H1 (cell line): Measurements from ENCODE around the gene PLXNA4.
"Not testable (repeated sequence)": the region's sequence is repeated elsewhere in the genome, so short reads cannot be mapped to it uniquely, and the experiment has no call there.

Experiments used
- BACH1 ChIP-seq: IDR thresholded peaks from 2 replicates; pipeline ENCODE4 v1.6.1; 2012; ENCODE audit warnings: low read length, improper control_type of control experiment
- CEBPB ChIP-seq: IDR thresholded peaks from 2 replicates; pipeline ENCODE4 v1.6.1; 2012; ENCODE audit warnings: low read depth, low read length
- CTCF ChIP-seq, 3 experiments: IDR thresholded peaks; 1 replicate in 2 of 3; 2 replicates in 1 of 3; pipeline versions ENCODE4 v1.5.1 to v1.6.1; 2011; ENCODE audit warnings: low read length in 3 of 3, mild to moderate bottlenecking in 3 of 3, inconsistent platforms in 2 of 3, low read depth in 1 of 3, moderate library complexity in 1 of 3; ENCODE audit not compliant: insufficient read depth in 1 of 3; ENCODE audit errors: control extremely low read depth in 1 of 3
- EP300 ChIP-seq, 2 experiments: IDR thresholded peaks; 1 replicate in 1 of 2; 2 replicates in 1 of 2; pipeline ENCODE4 v1.6.1; 2011 to 2012; ENCODE audit warnings: low read depth in 2 of 2, low read length in 2 of 2, mild to moderate bottlenecking in 2 of 2, borderline replicate concordance in 1 of 2, inconsistent platforms in 1 of 2, moderate library complexity in 1 of 2
- GTF2F1 ChIP-seq: IDR thresholded peaks from 2 replicates; pipeline ENCODE4 v1.6.1; 2012; ENCODE audit warnings: low read depth, low read length, improper control_type of control experiment, borderline replicate concordance
- HDAC2 ChIP-seq, 2 experiments: fragments of 300-600 bp in 1 of 2; sonication (generic) in 1 of 2; IDR thresholded peaks; 2 replicates each; pipeline ENCODE4 v1.6.1; 2011 to 2012; ENCODE audit warnings: low read depth in 2 of 2, low read length in 2 of 2, mild to moderate bottlenecking in 2 of 2, moderate library complexity in 2 of 2, borderline replicate concordance in 1 of 2, inconsistent platforms in 1 of 2
- POLR2A ChIP-seq, 2 experiments: IDR thresholded peaks; 1 replicate in 1 of 2; 2 replicates in 1 of 2; pipeline ENCODE4 v1.6.1; 2011; ENCODE audit warnings: low read depth in 2 of 2, low read length in 2 of 2, mild to moderate bottlenecking in 2 of 2; ENCODE audit errors: control extremely low read depth in 1 of 2
- POLR2AphosphoS5 ChIP-seq: IDR thresholded peaks from 2 replicates; pipeline ENCODE4 v1.6.1; 2011; ENCODE audit warnings: low read depth, low read length
- RNF2 ChIP-seq: fragments of 200-900, 300-1000 bp; sonication (generic); IDR thresholded peaks from 2 replicates; pipeline ENCODE4 v1.7.1; 2016; ENCODE audit warnings: borderline replicate concordance, low read depth, mild to moderate bottlenecking, antibody characterized with exemption, low read length; ENCODE audit not compliant: poor library complexity, severe bottlenecking; ENCODE audit errors: missing control alignments
- SRF ChIP-seq: IDR thresholded peaks from 2 replicates; pipeline ENCODE4 v1.6.1; 2011; ENCODE audit warnings: mild to moderate bottlenecking, low read depth, low read length, moderate library complexity

GRCh38 chr7:132165695-132166094, 410.6 kb downstream of the PLXNA4 start:
- not testable (repeated sequence) for TF ChIP-seq CTCF (IDR thresholded peaks at IDR 0.05; ENCODE audit: control extremely low read depth in 1 of 3, insufficient read depth in 1 of 3, low read depth in 1 of 3, low read length in 3 of 3); EP300 (IDR thresholded peaks at IDR 0.05; ENCODE audit: borderline replicate concordance in 1 of 2, low read depth in 2 of 2, low read length in 2 of 2); POLR2AphosphoS5; HDAC2 (IDR thresholded peaks at IDR 0.05; ENCODE audit: borderline replicate concordance in 1 of 2, low read depth in 2 of 2, low read length in 2 of 2); RNF2; CEBPB; POLR2A (IDR thresholded peaks at IDR 0.05; ENCODE audit: control extremely low read depth in 1 of 2, low read depth in 2 of 2, low read length in 2 of 2); GTF2F1; SRF; BACH1
